HG02798 (cell line): ENCODE data around the gene CYP2S1.
"Not testable (repeated sequence)": the region's sequence is repeated elsewhere in the genome, so short reads cannot be mapped to it uniquely, and the experiment has no call there.

Experiments used
- ATAC-seq: cut with Tn5 transposase; IDR thresholded peaks from one replicate; pipeline ENCODE4 v1.9.1; 2021; ENCODE audit warnings: mild to moderate bottlenecking; ENCODE audit not compliant: unreplicated experiment, poor library complexity

CYP2S1 gene

DNA sequence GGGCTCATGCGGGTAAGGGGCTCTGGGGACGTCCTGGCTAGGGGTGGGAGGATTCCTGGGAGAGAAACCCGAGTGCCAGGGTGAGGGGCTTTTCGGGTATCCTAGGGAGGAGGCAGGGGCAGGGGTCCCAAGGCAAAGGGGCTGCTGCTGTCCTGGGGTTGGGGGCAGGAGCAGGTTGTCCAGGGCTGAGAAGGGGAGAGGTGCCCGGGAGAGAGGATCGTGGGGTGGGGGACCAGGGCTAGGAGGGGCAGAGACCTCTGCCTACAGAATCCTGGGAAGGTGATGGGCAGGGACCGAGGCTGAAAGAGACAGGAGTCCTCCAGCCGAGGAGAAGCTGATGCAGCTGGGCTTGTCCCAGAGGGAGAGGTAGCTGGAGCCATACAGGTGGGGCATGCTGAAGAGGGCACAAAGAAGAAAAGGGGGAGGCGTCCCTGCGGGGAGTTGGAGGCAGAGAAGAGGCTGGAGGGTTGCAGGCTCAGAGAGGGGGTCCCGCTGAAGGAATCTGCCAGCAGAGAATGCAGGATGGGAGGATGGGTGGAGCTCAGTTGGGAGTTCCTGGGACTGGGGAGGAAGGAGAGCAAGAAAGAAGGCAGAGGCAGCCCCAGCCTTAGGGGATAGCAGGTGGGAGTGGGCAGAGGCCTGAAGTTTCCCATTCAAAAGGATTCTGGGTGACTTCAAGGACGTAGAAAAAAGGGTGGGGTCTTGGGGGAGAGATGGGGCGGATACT, 574 bp downstream of the CYP2S1 start:
- no peak for ATAC-seq

DNA sequence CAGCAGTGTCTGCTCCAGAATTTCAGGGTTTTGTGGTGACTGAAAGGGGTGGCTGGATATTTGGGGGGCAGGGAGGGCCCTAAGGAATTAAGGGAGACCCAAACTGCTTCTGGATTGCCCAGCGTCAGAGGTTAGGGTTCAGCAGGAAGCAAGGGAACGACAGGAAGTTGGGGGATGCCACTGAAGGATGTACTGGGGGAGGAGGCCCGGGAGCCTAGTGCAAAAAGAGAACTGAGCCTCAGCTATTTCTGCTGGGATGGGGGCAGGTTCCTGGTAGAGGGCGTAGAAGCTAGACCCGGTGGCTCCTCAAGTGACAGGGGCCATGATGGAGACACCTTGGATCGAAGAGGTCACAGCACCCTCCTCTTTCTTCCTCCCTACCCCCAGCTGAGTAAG, 1.1 kb downstream of the CYP2S1 start:
- no peak for ATAC-seq

DNA sequence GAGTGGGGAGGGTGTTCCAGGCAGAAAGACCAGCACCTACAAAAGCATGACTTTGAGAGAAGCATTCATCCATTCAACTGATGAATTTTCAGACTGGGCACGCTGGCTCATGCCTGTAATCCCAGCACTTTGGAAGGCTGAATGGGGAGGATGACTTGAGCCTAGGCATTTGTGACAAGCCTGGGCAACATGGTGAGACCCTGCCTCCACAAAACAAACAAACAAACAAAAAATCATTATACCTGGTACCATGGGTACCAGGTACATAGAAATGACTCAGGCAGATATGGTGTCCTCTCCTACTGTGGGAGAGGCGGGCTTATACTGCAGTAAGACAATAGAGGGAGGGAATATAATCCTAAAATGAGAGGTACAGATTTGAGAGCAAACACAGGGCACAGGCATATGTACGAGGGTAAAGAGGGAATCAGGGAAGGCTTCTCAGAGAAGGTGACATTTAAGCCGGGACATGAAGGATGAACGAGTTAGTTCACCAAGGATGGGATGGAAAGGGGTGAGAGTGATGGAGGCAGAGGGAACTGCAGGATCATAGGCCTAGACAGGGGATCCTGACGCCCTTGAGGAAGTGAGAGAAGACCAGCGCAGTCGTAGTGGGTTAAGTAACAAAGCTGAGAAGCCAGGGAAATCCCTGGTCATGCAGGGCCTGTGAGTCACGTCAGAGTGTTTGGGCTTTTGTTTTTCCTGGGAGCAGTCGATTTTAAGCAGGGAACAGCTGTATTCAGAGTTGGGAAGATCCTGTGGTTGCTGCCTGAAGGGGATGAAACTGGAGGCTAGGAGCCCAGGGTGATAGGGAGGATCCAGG, 2.9 kb downstream of the CYP2S1 start:
- ATAC-seq, result no peak

DNA sequence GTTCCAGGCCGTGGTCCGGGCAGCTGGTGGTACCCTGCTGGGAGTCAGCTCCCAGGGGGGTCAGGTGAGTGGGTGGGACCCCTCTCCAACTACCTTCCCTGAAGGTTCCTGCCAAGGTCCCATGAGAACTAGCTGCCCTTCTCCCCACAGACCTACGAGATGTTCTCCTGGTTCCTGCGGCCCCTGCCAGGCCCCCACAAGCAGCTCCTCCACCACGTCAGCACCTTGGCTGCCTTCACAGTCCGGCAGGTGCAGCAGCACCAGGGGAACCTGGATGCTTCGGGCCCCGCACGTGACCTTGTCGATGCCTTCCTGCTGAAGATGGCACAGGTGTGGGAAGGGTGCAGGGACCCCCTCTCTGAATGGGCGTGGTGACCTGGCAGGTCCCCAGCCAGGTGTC, 5.5 kb downstream of the CYP2S1 start:
- no peak for ATAC-seq

GRCh38 chr19:41203371-41203770, 10.4 kb downstream of the CYP2S1 start:
- ATAC-seq, result no peak

GRCh38 chr19:41204338-41204737, 11.3 kb downstream of the CYP2S1 start:
- not testable (repeated sequence) for ATAC-seq

GRCh38 chr19:41205995-41206394, 13.0 kb downstream of the CYP2S1 start:
- ATAC-seq, result no peak

DNA sequence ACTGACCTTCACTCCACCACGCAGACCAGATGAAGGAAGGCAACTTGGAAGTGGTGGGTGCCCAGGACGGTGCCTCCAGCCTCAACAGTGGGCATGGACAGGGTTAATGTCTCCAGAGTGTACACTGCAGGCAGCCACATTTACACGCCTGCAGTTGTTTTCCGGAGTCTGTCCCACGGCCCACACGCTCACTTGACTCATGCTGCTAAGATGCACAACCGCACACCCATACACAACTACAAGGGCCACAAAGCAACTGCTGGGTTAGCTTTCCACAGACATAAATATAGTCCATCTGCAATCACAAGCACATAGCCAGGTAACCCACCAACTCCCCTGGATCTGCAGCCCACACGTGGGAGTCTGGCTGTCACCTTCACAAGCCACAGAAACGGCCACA, 13.4 kb downstream of the CYP2S1 start:
- no peak for ATAC-seq

DNA sequence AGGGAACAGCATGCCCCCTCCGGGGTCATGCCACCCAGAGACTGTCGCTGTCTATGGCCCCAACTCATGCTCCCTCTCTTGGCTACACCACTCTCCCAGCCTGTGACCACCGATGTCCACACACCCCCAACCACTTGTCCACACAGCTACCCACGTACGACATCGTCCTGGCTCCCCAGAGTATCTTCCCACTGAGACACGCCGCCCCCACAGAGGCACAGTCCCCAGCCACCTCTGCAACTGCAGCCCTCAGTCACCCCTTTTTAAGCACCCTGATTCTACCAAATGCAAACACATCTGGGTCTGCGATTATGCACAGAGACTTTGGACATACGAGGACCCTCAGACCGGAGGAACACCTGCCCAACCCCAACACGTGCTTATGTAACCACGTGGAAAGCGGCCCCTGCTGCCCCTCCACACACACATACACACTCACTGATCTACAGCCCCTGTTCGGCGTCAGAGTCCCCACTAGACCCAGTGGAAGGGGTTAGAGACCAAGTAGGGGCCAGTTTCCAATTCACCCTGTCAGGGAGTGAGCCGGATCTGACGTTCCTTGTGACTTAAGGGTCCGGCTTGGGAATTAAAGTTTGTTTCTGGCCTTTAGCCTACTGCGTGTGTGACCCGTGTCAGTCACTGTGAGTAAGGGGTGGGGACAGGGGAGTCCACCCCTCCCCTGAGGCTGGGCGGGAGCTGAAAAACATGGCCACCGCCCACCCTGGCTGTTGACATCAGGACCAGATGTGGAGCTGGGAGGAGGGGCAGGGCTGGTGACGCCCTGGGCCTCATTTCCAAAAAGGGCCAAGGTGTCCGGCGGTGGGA, 14.1 kb downstream of the CYP2S1 start:
- no peak for ATAC-seq

DNA sequence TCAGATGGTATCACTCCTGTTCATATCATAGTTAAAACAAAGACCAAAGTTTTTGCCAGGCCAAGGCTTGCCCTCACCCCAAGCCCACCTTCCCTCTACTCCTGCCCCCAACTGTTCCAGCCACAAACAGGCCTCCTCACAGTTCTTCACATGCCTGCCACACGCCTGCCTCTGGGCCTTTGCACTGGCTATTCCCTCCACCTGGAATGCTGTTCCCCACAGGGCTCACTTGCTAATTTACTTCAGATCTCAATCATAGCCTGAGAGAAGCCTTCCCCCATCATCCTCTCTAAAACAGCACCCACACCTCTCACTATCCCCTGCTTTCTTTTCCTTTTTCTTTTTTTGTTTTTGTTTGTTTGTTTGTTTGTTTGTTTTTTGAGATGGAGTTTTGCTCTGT, 21.1 kb downstream of the CYP2S1 start:
- no peak for ATAC-seq

DNA sequence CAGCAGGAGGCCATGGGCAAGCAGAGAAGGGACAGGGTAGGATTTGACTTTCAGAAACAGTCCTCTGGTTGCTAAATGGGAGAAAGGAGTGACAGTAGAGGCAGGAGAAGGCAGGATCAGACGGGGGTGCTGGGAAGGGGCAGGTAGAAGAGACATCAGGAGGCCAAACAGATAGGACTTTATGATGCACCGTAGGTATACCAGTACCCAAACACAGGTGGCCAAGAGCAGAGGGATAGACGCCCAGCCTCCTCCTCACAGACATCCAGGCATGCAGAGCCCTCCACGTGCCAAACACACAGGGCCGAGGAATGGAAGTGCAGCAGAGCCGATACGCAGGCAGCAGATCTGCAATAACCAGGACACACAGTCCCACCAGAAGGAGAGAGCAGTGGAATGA, 24.7 kb downstream of the CYP2S1 start:
- no peak for ATAC-seq

DNA sequence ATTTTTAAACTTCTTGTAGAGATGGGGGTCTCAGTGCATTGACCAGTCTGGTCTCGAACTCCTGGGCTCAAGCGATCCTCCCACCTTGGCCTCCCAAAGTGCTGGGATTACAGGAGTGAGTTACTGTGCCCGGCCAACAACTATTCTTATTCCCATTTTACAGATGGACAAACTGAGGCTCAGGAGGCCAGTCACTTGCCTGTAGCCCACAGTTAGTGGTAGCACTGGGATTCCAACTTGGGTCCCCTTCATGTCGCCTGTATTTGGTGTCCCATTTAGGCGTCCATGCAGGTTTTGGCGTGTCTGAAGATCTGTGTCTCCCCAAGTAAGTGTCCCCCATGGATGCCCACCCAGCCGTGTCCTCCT, 25.2 kb downstream of the CYP2S1 start:
- ATAC-seq, result no peak

DNA sequence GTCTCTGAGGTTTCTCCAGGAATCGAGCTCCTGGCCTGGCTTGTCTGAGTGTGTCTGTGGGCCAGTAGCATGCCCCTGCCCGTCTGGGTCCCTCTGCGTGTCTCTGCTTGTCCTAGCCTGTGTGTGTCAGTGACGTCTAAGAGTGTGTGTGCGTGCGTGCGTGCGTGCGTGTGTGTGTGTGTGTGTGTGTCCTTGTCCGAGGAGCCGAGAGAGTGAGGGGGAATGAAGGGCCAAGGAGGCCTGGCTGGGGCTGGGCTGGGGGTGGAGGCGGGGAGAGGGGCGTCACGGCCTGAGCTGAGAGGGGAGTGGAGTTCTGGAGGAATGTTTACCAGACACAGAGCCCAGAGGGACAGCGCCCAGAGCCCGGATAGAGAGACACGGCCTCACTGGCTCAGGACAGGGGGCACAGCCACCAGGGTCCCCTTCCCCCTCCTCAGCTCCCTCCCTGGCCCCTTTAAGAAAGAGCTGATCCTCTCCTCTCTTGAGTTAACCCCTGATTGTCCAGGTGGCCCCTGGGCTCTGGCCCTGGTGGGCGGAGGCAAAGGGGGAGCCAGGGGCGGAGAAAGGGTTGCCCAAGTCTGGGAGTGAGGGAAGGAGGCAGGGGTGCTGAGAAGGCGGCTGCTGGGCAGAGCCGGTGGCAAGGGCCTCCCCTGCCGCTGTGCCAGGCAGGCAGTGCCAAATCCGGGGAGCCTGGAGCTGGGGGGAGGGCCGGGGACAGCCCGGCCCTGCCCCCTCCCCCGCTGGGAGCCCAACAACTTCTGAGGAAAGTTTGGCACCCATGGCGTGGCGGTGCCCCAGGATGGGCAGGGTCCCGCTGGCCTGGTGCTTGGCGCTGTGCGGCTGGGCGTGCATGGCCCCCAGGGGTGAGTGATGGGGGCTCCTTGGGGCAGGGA, 25.8 kb downstream of the CYP2S1 start, which contains the start of gene AXL:
AXL (plus strand) TSS at position 609 of the 893 bp plus-strand sequence; CDS start at position 779, 170 bp downstream.
- no peak for ATAC-seq

- no peak for ATAC-seq
These were observed 27.0 kb downstream of the CYP2S1 start for GRCh38 chr19:41219924-41220567.

GRCh38 chr19:41220811-41221210, 27.8 kb downstream of the CYP2S1 start:
- no peak for ATAC-seq

GRCh38 chr19:41221514-41222205, 28.6 kb downstream of the CYP2S1 start:
- no peak for ATAC-seq

- ATAC-seq, result no peak
These were observed 29.2 kb downstream of the CYP2S1 start for GRCh38 chr19:41222240-41222639.

DNA sequence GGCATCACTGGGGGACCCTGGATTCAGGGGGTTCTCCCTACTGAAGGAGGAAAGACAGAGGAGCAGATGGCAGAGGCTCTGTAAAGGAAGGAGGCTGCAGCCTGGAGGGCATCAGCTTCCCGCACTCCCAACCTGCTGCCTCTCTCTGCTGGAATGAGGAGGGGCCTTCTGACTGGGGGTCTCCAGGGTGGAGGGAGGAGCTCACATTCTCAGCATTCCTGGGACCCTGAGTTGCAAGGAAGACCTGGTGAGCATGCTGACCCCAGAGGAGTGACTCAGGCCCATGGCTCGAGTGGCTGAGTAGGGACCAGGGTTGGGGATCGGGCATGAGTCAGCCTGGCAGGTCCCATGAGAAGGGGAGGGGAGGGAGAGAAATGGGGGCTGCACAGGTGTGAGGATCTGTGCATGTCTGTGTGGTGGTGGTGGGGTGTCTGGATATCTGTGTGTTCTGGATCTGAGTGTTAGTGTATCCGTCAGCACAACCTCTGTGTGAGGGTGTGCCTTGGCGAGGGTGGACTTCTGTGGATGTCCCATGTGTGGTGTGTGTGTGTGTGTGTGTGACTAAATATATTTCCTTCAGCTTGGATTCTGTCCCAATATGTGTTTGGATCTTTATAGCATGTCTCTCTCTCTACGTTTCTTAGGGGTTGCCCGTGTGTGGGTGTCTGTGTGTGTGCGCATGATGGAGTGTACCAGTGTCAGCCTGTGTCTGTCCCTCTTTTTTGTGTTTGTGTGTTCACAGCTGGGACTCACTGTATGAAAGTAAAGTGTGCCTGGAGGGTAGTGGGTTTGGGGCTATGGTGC, 30.6 kb downstream of the CYP2S1 start:
- no peak for ATAC-seq
